ENCODE results near the gene LRRC23. TPM values are rescaled to one million over a fixed set of nuclear protein-coding genes. Genes with fewer than 3 reads are reported as not detected.

Gene LRRC23
- polyA plus RNA-seq, 1 donor, result 9.3 TPM

- DNase-seq, result no peak
These were observed 53.4 kb downstream of the LRRC23 start for GRCh38 chr12:6957741-6958608.

- no peak for DNase-seq
These were observed 54.0 kb downstream of the LRRC23 start for GRCh38 chr12:6958609-6959057.

- DNase-seq, result no peak
These were observed 54.6 kb downstream of the LRRC23 start for GRCh38 chr12:6959058-6959804.

- no peak for DNase-seq
These were observed 55.4 kb downstream of the LRRC23 start for GRCh38 chr12:6959805-6960592.

- no peak for DNase-seq
These were observed 56.1 kb downstream of the LRRC23 start for GRCh38 chr12:6960593-6961277.

GRCh38 chr12:6961278-6961694 is 56.7 kb downstream of the LRRC23 start:
- DNase-seq, result no peak

GRCh38 chr12:6961695-6962284 is 57.2 kb downstream of the LRRC23 start:
- DNase-seq, result no peak

GRCh38 chr12:6962285-6963015 is 57.8 kb downstream of the LRRC23 start:
- no peak for DNase-seq

- DNase-seq, result no peak
These were observed 58.6 kb downstream of the LRRC23 start for GRCh38 chr12:6963016-6963731.

Other genes with a start within 250 kb of the LRRC23 start
- gene ING4, start 241.7 kb upstream of the LRRC23 start, polyA plus RNA-seq (ENCODE audit: insufficient read length), result 47.6 TPM
- 50.4 TPM for gene ZNF384, start 215.4 kb upstream of the LRRC23 start, polyA plus RNA-seq (ENCODE audit: insufficient read length)
- 2.4 TPM for gene PIANP, start 204.0 kb upstream of the LRRC23 start, polyA plus RNA-seq (ENCODE audit: insufficient read length)
- gene COPS7A, start 180.8 kb upstream of the LRRC23 start, polyA plus RNA-seq (ENCODE audit: insufficient read length), result 65.7 TPM
- gene MLF2, start 151.7 kb upstream of the LRRC23 start, polyA plus RNA-seq (ENCODE audit: insufficient read length), result 134 TPM
- 373 TPM for gene PTMS, start 138.5 kb upstream of the LRRC23 start, polyA plus RNA-seq (ENCODE audit: insufficient read length)
- 0.80 TPM for gene LAG3, start 132.3 kb upstream of the LRRC23 start, polyA plus RNA-seq (ENCODE audit: insufficient read length)
- gene CD4, start 115.3 kb upstream of the LRRC23 start, polyA plus RNA-seq (ENCODE audit: insufficient read length), result 11.1 TPM
- gene GPR162, start 83.0 kb upstream of the LRRC23 start, polyA plus RNA-seq (ENCODE audit: insufficient read length), result 17.6 TPM
- 29.7 TPM for gene P3H3, start 76.4 kb upstream of the LRRC23 start, polyA plus RNA-seq (ENCODE audit: insufficient read length)
- 32.6 TPM for gene GNB3, start 63.9 kb upstream of the LRRC23 start, polyA plus RNA-seq (ENCODE audit: insufficient read length)
- gene CDCA3, start 53.5 kb upstream of the LRRC23 start, polyA plus RNA-seq (ENCODE audit: insufficient read length), result 16.7 TPM
- gene USP5, start 52.7 kb upstream of the LRRC23 start, polyA plus RNA-seq (ENCODE audit: insufficient read length), result 66.9 TPM
- 1,016 TPM for gene TPI1, start 37.3 kb upstream of the LRRC23 start, polyA plus RNA-seq (ENCODE audit: insufficient read length)
- 5.9 TPM for gene SPSB2, start 31.5 kb upstream of the LRRC23 start, polyA plus RNA-seq (ENCODE audit: insufficient read length)
- gene ENO2, start 9.8 kb downstream of the LRRC23 start, polyA plus RNA-seq (ENCODE audit: insufficient read length), result 4.8 TPM
- gene ATN1, start 23.1 kb downstream of the LRRC23 start, polyA plus RNA-seq (ENCODE audit: insufficient read length), result 91.2 TPM
- not detected for gene RNU7-1, start 39.0 kb downstream of the LRRC23 start, polyA plus RNA-seq (ENCODE audit: insufficient read length)
- 148 TPM for gene C12orf57, start 39.2 kb downstream of the LRRC23 start, polyA plus RNA-seq (ENCODE audit: insufficient read length)
- 6.8 TPM for gene PTPN6, start 46.5 kb downstream of the LRRC23 start, polyA plus RNA-seq (ENCODE audit: insufficient read length)
- 307 TPM for gene PHB2, start 65.8 kb downstream of the LRRC23 start, polyA plus RNA-seq (ENCODE audit: insufficient read length)
- gene EMG1, start 66.1 kb downstream of the LRRC23 start, polyA plus RNA-seq (ENCODE audit: insufficient read length), result 26.6 TPM
- 18.6 TPM for gene LPCAT3, start 113.7 kb downstream of the LRRC23 start, polyA plus RNA-seq (ENCODE audit: insufficient read length)
- gene C1S, start 155.9 kb downstream of the LRRC23 start, polyA plus RNA-seq (ENCODE audit: insufficient read length), result 138 TPM
- gene C1R, start 187.6 kb downstream of the LRRC23 start, polyA plus RNA-seq (ENCODE audit: insufficient read length), result 140 TPM
- 11.7 TPM for gene C1RL, start 204.4 kb downstream of the LRRC23 start, polyA plus RNA-seq (ENCODE audit: insufficient read length)
- gene RBP5, start 224.1 kb downstream of the LRRC23 start, polyA plus RNA-seq (ENCODE audit: insufficient read length), result 3.7 TPM
- gene CLSTN3, start 225.5 kb downstream of the LRRC23 start, polyA plus RNA-seq (ENCODE audit: insufficient read length), result 28.8 TPM

Data from hindlimb muscle (tissue), 1 donor.